Measurements from ENCODE around the gene AKR1A1. TPM values are rescaled to one million over a fixed set of nuclear protein-coding genes. Genes with fewer than 3 reads are reported as not detected.

Gene AKR1A1
- polyA plus RNA-seq, 3 donors = 219 to 245 (median 219) TPM

DNA sequence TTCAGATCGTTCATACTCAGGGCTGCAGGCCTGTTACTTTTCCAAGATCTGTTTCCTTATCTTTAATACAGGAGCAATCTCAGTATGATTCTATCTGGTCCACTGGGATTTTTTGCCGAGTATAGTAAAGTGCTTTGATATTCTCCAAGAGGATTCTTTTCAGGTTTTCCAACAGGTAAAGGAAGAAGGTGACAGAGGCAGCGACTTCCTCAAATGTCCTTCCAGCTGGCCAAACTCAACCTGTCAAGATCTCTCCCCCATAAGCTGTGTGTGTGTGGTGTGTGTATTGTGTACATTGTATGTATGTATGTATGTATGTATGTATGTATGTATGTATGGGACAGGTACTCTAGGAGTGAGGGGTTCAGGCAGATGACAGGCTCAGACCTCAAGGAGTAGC lies 1.1 kb downstream of the AKR1A1 start:
- Mint-ChIP-seq H3K4me1 (peaks cover 22% of the 10 kb centered on the region), H3K27me3 (ENCODE audit: low read depth in 3 of 3) (peaks cover 0 to 3% (median 2%) of the 10 kb centered on the region in 3 donors), H3K27ac (peak overlapping the region in 5 of 7 donors; percentile 94 to 99 (median 97)), H3K4me3 (peak overlapping the region; percentile 97 to 100), H3K9me3 (no peaks in the 10 kb centered on the region), H3K36me3 (peaks cover 15 to 35% of the 10 kb centered on the region in 2 donors)
- Histone ChIP-seq H4K20me1 (ENCODE audit: insufficient read depth, low read length) (peaks cover 44% of the 10 kb centered on the region), H3K79me2 (ENCODE audit: insufficient read depth, low read length) (peaks cover 51% of the 10 kb centered on the region), H3K9me3 (replicated peaks in 1 of 2; ENCODE audit: control insufficient read depth in 1 of 2, insufficient read depth in 1 of 2, low read length in 2 of 2) (no peaks in the 10 kb centered on the region), H3K27me3 (ENCODE audit: control insufficient read depth in 2 of 2, insufficient read depth in 2 of 2, low read length in 2 of 2) (no peaks in the 10 kb centered on the region), H3K9ac (ENCODE audit: insufficient read depth, low read length, poor library complexity, severe bottlenecking) (peak overlapping the region; percentile 74), H3K27ac (ENCODE audit: low read depth in 1 of 2, low read length in 2 of 2) (peak overlapping the region in 1 of 2 donors; percentile 88), H3K4me3 (replicated peaks in 1 of 3; ENCODE audit: low read depth in 2 of 3, low read length in 3 of 3) (peak overlapping the region; percentile 81 to 95 (median 89)), H3K4me2 (replicated peaks; ENCODE audit: extremely low read depth, low read length, poor library complexity, severe bottlenecking) (peak overlapping the region; percentile 87), H2AFZ (ENCODE audit: insufficient read depth, low read depth, low read length, poor library complexity, severe bottlenecking) (peak overlapping the region; percentile 91), H3K4me1 (ENCODE audit: control insufficient read depth in 1 of 2, insufficient read depth in 2 of 2, low read length in 2 of 2) (peaks cover 18 to 29% of the 10 kb centered on the region in 2 donors), H3K36me3 (replicated peaks in 1 of 2; ENCODE audit: control insufficient read depth in 1 of 2, insufficient read depth in 2 of 2, low read length in 2 of 2) (peaks cover 13 to 34% of the 10 kb centered on the region in 2 donors)
- WGBS (ENCODE audit: insufficient coverage) = no CpG with 5 or more reads among the region's 3 CpGs
- intact Hi-C loops (cut with micrococcal nuclease) = loop anchor here in 1 of 2 donors (2.0 kb wide), 1 partner anchor 19 kb away; no protein-coding TSS in a partner anchor
- TF ChIP-seq, protein P1, sequence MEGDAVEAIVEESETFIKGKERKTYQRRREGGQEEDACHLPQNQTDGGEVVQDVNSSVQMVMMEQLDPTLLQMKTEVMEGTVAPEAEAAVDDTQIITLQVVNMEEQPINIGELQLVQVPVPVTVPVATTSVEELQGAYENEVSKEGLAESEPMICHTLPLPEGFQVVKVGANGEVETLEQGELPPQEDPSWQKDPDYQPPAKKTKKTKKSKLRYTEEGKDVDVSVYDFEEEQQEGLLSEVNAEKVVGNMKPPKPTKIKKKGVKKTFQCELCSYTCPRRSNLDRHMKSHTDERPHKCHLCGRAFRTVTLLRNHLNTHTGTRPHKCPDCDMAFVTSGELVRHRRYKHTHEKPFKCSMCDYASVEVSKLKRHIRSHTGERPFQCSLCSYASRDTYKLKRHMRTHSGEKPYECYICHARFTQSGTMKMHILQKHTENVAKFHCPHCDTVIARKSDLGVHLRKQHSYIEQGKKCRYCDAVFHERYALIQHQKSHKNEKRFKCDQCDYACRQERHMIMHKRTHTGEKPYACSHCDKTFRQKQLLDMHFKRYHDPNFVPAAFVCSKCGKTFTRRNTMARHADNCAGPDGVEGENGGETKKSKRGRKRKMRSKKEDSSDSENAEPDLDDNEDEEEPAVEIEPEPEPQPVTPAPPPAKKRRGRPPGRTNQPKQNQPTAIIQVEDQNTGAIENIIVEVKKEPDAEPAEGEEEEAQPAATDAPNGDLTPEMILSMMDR (IDR thresholded peaks at IDR 0.05) = no peak
- no peak for DNase-seq

DNA sequence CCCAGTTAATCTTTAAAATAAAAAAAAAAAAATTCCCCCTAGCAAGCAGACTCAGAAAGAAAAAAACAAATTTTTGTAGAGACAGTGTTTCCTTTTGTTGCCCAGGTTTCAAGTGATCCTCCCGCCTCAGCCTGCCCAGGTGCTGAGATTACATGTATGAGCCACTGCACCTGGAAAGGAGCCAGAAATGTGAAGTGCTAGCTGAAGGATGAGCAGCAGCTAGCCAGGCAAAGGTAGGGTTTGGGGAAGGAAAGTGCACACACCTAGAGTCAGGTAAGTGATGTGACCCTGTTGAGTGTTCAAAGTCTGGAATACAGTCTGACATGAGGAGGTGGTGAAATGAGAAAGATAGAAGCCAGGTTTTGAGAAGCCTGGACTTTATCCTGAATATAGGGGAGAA lies 1.7 kb downstream of the AKR1A1 start:
- peaks cover 15 to 34% of the 10 kb centered on the region in 2 donors for H3K36me3 ChIP-seq (replicated peaks in 1 of 2; ENCODE audit: control insufficient read depth in 1 of 2, insufficient read depth in 2 of 2, low read length in 2 of 2)
- intact Hi-C loops (cut with micrococcal nuclease) = no loop called here
- H3K4me1 ChIP-seq (ENCODE audit: control insufficient read depth in 1 of 2, insufficient read depth in 2 of 2, low read length in 2 of 2) = peaks cover 18 to 29% of the 10 kb centered on the region in 2 donors
- H3K27me3 ChIP-seq (ENCODE audit: control insufficient read depth in 2 of 2, insufficient read depth in 2 of 2, low read length in 2 of 2) = no peaks in the 10 kb centered on the region
- peaks cover 0 to under 1% (median 0%) of the 10 kb centered on the region in 3 donors for H3K27me3 Mint-ChIP-seq (ENCODE audit: low read depth in 3 of 3)
- H3K36me3 Mint-ChIP-seq = peaks cover 16 to 37% of the 10 kb centered on the region in 2 donors
- peak overlapping the region in 4 of 7 donors; percentile 1 to 70 (median 46) for H3K27ac Mint-ChIP-seq
- peak overlapping the region; percentile 87 for H3K4me2 ChIP-seq (replicated peaks; ENCODE audit: extremely low read depth, low read length, poor library complexity, severe bottlenecking)
- no peak overlapping the region for H2AFZ ChIP-seq (ENCODE audit: insufficient read depth, low read depth, low read length, poor library complexity, severe bottlenecking)
- H3K79me2 ChIP-seq (ENCODE audit: insufficient read depth, low read length) = peaks cover 58% of the 10 kb centered on the region
- H3K4me3 ChIP-seq (replicated peaks in 1 of 3; ENCODE audit: low read depth in 2 of 3, low read length in 3 of 3) = no peak overlapping the region
- peaks cover 48% of the 10 kb centered on the region for H4K20me1 ChIP-seq (ENCODE audit: insufficient read depth, low read length)
- WGBS (ENCODE audit: insufficient coverage) = 67% methylated on average over 1 of the region's 1 CpG
- H3K9me3 Mint-ChIP-seq = no peaks in the 10 kb centered on the region
- H3K4me1 Mint-ChIP-seq = peaks cover 23% of the 10 kb centered on the region
- no peak overlapping the region for H3K27ac ChIP-seq (ENCODE audit: low read depth in 1 of 2, low read length in 2 of 2)
- no peaks in the 10 kb centered on the region for H3K9me3 ChIP-seq (replicated peaks in 1 of 2; ENCODE audit: control insufficient read depth in 1 of 2, insufficient read depth in 1 of 2, low read length in 2 of 2)
- peak overlapping the region in 1 of 2 donors; percentile 36 for H3K4me3 Mint-ChIP-seq
- H3K9ac ChIP-seq (ENCODE audit: insufficient read depth, low read length, poor library complexity, severe bottlenecking) = no peak overlapping the region
- DNase-seq = no peak
- TF ChIP-seq, protein P1 (IDR thresholded peaks at IDR 0.05) = no peak
